ENCODE measurements around the gene CSNK1A1. TPM values are rescaled to one million over a fixed set of nuclear protein-coding genes. Genes with fewer than 3 reads are reported as not detected.

CSNK1A1 gene
- polyA plus RNA-seq, 2 of the 4 experiments (the other 2 are of a cell fraction): 123 to 218 TPM

DNA sequence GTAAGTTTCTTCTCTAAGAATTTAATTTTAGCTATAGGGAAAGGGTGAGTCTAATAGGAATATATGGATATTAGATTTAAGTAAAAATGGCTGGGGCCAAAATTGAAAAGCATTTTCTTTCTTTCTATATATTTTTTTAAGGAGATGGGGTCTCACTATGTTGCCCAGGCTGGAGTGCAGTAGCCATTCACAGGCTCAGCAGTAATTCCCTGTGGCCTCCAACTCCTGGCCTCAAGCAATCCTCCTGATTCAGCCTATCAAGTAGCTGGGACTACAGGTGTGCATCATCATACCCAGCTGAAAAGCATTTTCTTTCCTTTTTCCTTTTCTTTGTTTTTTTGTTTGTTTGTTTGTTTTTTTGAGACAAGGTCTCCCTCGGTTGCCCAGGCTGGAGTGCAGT, 41.1 kb downstream of the CSNK1A1 start (continued):
- TF ChIP-seq, protein P1, sequence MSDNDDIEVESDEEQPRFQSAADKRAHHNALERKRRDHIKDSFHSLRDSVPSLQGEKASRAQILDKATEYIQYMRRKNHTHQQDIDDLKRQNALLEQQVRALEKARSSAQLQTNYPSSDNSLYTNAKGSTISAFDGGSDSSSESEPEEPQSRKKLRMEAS (IDR thresholded peaks at IDR 0.05): no peak
- TF ChIP-seq HOXB5 (CRISPR knock-in tag; IDR thresholded peaks at IDR 0.05) (no peak), ZFP36 (IDR thresholded peaks at IDR 0.05; ENCODE audit: borderline replicate concordance, partially characterized antibody) (no peak)

DNA sequence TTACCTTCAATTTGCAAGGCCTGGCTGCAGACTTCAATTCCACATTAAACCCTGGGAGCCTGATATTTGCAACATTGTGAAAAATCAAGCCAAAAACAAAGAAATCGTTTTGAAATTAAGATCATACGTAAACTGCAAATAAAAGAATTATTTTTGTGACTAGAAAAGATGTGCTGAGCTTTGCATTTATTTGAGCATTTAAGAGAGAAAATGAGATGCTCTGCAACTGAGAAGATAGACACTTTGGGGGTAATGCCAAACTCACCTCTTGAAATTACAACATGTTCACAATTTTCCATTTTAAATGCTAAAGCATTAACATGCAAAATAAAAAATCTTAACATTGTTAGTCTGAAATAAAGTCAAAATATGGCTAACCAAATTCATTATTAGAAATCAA, 46.6 kb downstream of the CSNK1A1 start:
- CTCF ChIA-PET: interaction anchor here (1.8 kb wide), 1 partner anchor 63 kb away, joined by 8 read pairs; no protein-coding TSS in a partner anchor
- peak; percentile 32 for FAIRE-seq
- ATAC-seq: no peak

DNA sequence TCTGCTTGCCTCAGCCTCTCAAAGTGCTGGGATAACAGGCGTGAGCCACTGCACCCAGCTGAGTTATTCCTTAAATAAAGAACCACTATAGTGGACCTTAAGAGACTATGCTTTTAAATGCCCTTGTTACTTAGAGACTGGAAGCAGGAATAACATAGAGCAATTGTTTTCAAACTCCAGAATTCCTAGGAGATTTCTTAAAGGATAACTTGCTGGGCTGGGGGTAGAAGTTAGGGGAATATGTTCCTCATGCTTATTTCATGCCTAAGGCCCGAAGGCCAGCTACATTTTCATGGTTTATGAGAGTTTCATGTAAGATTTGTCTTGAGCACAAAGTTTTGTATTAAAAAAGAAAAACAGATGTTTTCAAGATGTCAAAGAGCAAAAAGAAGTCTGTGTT, 48.2 kb downstream of the CSNK1A1 start:
- POLR2A ChIA-PET: no interaction called here
- WGBS (ENCODE audit: missing lambda C conversion rate): 88% methylated on average over 2 of the region's 2 CpGs
- no peak for FAIRE-seq

More for the DNA sequence above, 46.6 kb downstream of the CSNK1A1 start:
- Histone ChIP-seq H3K4me1 (no peaks in the 10 kb centered on the region), H3K9me3 (no peaks in the 10 kb centered on the region), H3K27ac (no peak overlapping the region), H3K4me2 (no peak overlapping the region), H3K4me3 (no peak overlapping the region)
- DNase-seq (ENCODE audit: low read depth in 1 of 2, low spot score in 1 of 2): no peak
- WGBS (ENCODE audit: missing lambda C conversion rate): 64% methylated on average over 2 of the region's 2 CpGs
- TF ChIP-seq MAFK (IDR thresholded peaks at IDR 0.05; ENCODE audit: partially characterized antibody) (peak; percentile 81), HOXB13 (CRISPR knock-in tag; IDR thresholded peaks at IDR 0.05; ENCODE audit: low read depth) (no peak), KDM1A (IDR thresholded peaks at IDR 0.05; ENCODE audit: low read depth) (no peak)
- POLR2A ChIA-PET: no interaction called here

More for the DNA sequence above, 48.2 kb downstream of the CSNK1A1 start:
- TF ChIP-seq MAFK (IDR thresholded peaks at IDR 0.05; ENCODE audit: partially characterized antibody): no peak
- TF ChIP-seq RFX5 (IDR thresholded peaks at IDR 0.05): no peak
- TF ChIP-seq HDAC2 (IDR thresholded peaks at IDR 0.05): no peak
- TF ChIP-seq ZFP36 (IDR thresholded peaks at IDR 0.05; ENCODE audit: borderline replicate concordance, partially characterized antibody): no peak
- TF ChIP-seq CBX8 (IDR thresholded peaks at IDR 0.05): no peak
- TF ChIP-seq, protein P2, sequence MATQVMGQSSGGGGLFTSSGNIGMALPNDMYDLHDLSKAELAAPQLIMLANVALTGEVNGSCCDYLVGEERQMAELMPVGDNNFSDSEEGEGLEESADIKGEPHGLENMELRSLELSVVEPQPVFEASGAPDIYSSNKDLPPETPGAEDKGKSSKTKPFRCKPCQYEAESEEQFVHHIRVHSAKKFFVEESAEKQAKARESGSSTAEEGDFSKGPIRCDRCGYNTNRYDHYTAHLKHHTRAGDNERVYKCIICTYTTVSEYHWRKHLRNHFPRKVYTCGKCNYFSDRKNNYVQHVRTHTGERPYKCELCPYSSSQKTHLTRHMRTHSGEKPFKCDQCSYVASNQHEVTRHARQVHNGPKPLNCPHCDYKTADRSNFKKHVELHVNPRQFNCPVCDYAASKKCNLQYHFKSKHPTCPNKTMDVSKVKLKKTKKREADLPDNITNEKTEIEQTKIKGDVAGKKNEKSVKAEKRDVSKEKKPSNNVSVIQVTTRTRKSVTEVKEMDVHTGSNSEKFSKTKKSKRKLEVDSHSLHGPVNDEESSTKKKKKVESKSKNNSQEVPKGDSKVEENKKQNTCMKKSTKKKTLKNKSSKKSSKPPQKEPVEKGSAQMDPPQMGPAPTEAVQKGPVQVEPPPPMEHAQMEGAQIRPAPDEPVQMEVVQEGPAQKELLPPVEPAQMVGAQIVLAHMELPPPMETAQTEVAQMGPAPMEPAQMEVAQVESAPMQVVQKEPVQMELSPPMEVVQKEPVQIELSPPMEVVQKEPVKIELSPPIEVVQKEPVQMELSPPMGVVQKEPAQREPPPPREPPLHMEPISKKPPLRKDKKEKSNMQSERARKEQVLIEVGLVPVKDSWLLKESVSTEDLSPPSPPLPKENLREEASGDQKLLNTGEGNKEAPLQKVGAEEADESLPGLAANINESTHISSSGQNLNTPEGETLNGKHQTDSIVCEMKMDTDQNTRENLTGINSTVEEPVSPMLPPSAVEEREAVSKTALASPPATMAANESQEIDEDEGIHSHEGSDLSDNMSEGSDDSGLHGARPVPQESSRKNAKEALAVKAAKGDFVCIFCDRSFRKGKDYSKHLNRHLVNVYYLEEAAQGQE (IDR thresholded peaks at IDR 0.05): no peak
- no peak for TF ChIP-seq HEYL (CRISPR knock-in tag; IDR thresholded peaks at IDR 0.05)
- no peak for TF ChIP-seq JUN (IDR thresholded peaks at IDR 0.05)
- TF ChIP-seq, protein P3, sequence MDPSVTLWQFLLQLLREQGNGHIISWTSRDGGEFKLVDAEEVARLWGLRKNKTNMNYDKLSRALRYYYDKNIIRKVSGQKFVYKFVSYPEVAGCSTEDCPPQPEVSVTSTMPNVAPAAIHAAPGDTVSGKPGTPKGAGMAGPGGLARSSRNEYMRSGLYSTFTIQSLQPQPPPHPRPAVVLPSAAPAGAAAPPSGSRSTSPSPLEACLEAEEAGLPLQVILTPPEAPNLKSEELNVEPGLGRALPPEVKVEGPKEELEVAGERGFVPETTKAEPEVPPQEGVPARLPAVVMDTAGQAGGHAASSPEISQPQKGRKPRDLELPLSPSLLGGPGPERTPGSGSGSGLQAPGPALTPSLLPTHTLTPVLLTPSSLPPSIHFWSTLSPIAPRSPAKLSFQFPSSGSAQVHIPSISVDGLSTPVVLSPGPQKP (IDR thresholded peaks at IDR 0.05; ENCODE audit: low read depth, low read length): no peak
- TF ChIP-seq POLR2A (IDR thresholded peaks at IDR 0.05; ENCODE audit: low read length): no peak
- TF ChIP-seq TFCP2L1 (CRISPR knock-in tag; IDR thresholded peaks at IDR 0.05): no peak
- TF ChIP-seq, protein P4, sequence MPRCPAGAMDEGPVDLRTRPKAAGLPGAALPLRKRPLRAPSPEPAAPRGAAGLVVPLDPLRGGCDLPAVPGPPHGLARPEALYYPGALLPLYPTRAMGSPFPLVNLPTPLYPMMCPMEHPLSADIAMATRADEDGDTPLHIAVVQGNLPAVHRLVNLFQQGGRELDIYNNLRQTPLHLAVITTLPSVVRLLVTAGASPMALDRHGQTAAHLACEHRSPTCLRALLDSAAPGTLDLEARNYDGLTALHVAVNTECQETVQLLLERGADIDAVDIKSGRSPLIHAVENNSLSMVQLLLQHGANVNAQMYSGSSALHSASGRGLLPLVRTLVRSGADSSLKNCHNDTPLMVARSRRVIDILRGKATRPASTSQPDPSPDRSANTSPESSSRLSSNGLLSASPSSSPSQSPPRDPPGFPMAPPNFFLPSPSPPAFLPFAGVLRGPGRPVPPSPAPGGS (IDR thresholded peaks at IDR 0.05): no peak
- TF ChIP-seq ZC3H11A (IDR thresholded peaks at IDR 0.05): no peak
- TF ChIP-seq POLR2AphosphoS2 (conservative IDR thresholded peaks at IDR 0.05; ENCODE audit: low read length): no peak
- no peak for TF ChIP-seq JUNB (IDR thresholded peaks at IDR 0.05)
- TF ChIP-seq RNF2 (IDR thresholded peaks at IDR 0.05; ENCODE audit: borderline replicate concordance, low read depth): no peak
- Histone ChIP-seq H3K27ac (no peak overlapping the region), H3K4me3 (no peak overlapping the region), H3K4me1 (peaks cover 12% of the 10 kb centered on the region; the same call in 1 of the 3 replicates), H3K9me3 (no peaks in the 10 kb centered on the region), H3K4me2 (no peak overlapping the region)
- CTCF ChIA-PET: interaction anchor here (0.7 kb wide), 1 partner anchor 41 kb away, joined by 3 read pairs; no protein-coding TSS in a partner anchor
- DNase-seq (ENCODE audit: low read depth in 1 of 2, low spot score in 1 of 2) (no peak), ATAC-seq (no peak)

Data from A549 (cell line).